SK-N-SH (cell line): Measurements from ENCODE around the gene RBM47.

ENCODE experiments used
- EP300 ChIP-seq, 2 experiments: IDR thresholded peaks; 2 replicates each; pipeline versions ENCODE4 v1.4.0 to v1.6.1; 2012; ENCODE audit warnings: borderline replicate concordance in 1 of 2, low read depth in 1 of 2, low read length in 1 of 2
- GABPA ChIP-seq: IDR thresholded peaks from 2 replicates; pipeline ENCODE4 v1.4.0; 2012; ENCODE audit warnings: low read depth, mild to moderate bottlenecking
- MXI1 ChIP-seq: IDR thresholded peaks from 2 replicates; pipeline ENCODE4 v1.6.1; 2012; ENCODE audit warnings: mild to moderate bottlenecking, low read depth, low read length, improper control_type of control experiment
- NRF1 ChIP-seq: IDR thresholded peaks from 2 replicates; pipeline ENCODE4 v1.6.1; 2012; ENCODE audit warnings: low read depth, mild to moderate bottlenecking, low read length
- POLR2AphosphoS5 ChIP-seq: IDR thresholded peaks from 2 replicates; pipeline ENCODE4 v1.6.1; 2012; ENCODE audit warnings: low read depth, low read length
- RCOR1 ChIP-seq: fragments of 150-350 bp; IDR thresholded peaks from 2 replicates; pipeline ENCODE4 v1.6.1; 2017; ENCODE audit warnings: antibody characterized with exemption, low read length
- RXRA ChIP-seq: IDR thresholded peaks from 2 replicates; pipeline ENCODE4 v1.4.0; 2012; ENCODE audit warnings: low read depth, mild to moderate bottlenecking, borderline replicate concordance
- SMC3 ChIP-seq: IDR thresholded peaks from 2 replicates; pipeline ENCODE4 v1.6.1; 2012; ENCODE audit warnings: low read depth, low read length, improper control_type of control experiment
- TF ChIP-seq, protein P1 (sequence below): fragments of 200-600 bp; sonication (generic); IDR thresholded peaks from 2 replicates; pipeline ENCODE4 v1.6.1; 2017; ENCODE audit warnings: antibody characterized with exemption, mild to moderate bottlenecking, moderate library complexity
- TF ChIP-seq, protein P2 (sequence below): IDR thresholded peaks from 2 replicates; pipeline ENCODE4 v1.4.0; 2012; ENCODE audit warnings: low read depth, borderline replicate concordance

DNA sequence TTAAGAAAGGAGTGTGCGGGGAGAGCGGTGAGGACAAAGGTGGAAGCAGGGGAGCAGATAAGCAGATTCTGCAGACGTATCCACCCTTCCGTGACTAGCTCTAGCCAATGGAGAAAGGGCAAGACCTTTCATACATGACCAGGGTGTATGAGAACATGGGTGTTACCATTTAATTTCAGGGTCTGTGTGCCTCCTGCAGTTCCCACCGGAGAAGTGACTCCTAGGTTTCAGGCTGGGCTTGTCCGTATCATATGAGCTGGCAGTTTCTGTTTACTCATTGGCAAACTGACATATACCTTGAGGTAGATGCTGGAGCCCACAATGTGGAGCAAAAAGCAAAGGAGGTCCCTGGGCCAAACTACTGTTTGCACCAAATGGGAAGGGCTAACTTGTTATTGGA lies 6.8 kb downstream of the RBM47 start:
- TF ChIP-seq, protein P1, sequence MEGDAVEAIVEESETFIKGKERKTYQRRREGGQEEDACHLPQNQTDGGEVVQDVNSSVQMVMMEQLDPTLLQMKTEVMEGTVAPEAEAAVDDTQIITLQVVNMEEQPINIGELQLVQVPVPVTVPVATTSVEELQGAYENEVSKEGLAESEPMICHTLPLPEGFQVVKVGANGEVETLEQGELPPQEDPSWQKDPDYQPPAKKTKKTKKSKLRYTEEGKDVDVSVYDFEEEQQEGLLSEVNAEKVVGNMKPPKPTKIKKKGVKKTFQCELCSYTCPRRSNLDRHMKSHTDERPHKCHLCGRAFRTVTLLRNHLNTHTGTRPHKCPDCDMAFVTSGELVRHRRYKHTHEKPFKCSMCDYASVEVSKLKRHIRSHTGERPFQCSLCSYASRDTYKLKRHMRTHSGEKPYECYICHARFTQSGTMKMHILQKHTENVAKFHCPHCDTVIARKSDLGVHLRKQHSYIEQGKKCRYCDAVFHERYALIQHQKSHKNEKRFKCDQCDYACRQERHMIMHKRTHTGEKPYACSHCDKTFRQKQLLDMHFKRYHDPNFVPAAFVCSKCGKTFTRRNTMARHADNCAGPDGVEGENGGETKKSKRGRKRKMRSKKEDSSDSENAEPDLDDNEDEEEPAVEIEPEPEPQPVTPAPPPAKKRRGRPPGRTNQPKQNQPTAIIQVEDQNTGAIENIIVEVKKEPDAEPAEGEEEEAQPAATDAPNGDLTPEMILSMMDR: no peak
- no peak for TF ChIP-seq MXI1
- TF ChIP-seq EP300 (IDR thresholded peaks at IDR 0.05; ENCODE audit: borderline replicate concordance in 1 of 2, low read depth in 1 of 2, low read length in 1 of 2): no peak
- no peak for TF ChIP-seq GABPA
- no peak for TF ChIP-seq POLR2AphosphoS5
- no peak for TF ChIP-seq RCOR1
- no peak for TF ChIP-seq SMC3
- TF ChIP-seq, protein P2, sequence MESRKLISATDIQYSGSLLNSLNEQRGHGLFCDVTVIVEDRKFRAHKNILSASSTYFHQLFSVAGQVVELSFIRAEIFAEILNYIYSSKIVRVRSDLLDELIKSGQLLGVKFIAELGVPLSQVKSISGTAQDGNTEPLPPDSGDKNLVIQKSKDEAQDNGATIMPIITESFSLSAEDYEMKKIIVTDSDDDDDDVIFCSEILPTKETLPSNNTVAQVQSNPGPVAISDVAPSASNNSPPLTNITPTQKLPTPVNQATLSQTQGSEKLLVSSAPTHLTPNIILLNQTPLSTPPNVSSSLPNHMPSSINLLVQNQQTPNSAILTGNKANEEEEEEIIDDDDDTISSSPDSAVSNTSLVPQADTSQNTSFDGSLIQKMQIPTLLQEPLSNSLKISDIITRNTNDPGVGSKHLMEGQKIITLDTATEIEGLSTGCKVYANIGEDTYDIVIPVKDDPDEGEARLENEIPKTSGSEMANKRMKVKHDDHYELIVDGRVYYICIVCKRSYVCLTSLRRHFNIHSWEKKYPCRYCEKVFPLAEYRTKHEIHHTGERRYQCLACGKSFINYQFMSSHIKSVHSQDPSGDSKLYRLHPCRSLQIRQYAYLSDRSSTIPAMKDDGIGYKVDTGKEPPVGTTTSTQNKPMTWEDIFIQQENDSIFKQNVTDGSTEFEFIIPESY: no peak
- TF ChIP-seq NRF1: no peak
- no peak for TF ChIP-seq RXRA
